ENCODE results near the gene ARF6.

ARF6 gene

GRCh38 chr14:49942090-49942489 is 49.2 kb downstream of the ARF6 start:
- DNase-seq (ENCODE audit: low read depth), result no peak

DNA sequence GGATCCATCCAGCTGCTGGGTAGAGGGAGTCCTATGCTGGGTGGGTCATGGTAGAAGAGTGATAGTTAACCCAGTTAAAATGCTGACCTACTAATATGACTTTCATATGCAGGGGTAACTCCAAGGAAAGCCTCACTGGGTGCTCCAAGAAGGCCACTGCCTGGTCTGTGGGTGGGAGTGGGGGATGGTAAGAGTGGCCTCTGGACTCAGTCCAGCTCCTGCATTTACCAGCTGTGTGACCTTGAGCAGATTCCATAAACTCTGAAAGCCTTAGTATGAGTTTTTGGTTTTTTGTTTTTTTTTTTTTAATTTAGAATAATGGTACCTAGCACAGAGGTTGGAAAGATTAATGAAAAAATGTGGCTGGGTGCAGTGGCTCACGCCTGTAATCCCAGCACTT is 51.6 kb downstream of the ARF6 start:
- no peak for DNase-seq (ENCODE audit: low read depth)

GRCh38 chr14:49945448-49946319 is 52.8 kb downstream of the ARF6 start:
- no peak for DNase-seq (ENCODE audit: low read depth)

Data from non-pigmented ciliary epithelial cell (primary cell).